Hematopoietic multipotent progenitor cell treated with erythropoietin and hydrocortisone succinate and interleukin-3 and kit ligand, for 15 days (in vitro differentiated cells): Measurements from ENCODE around the gene MRNIP.

Experiments used
- DNase-seq: peaks from one replicate; pipeline ENCODE4 v3.0.0-alpha.2; 2015; ENCODE audit warnings: low spot score

MRNIP gene

GRCh38 chr5:179858586-179859427 is at the start of gene MRNIP:
Gene MRNIP (minus strand): TSS chr5:179858817. CDS start chr5:179858796, 21 bp downstream.
- DNase-seq = peak; percentile 75

- DNase-seq = peak; percentile 79
Observed at GRCh38 chr5:179907556-179908324, 49.1 kb upstream of the MRNIP start, which contains the start of gene TBC1D9B. Gene TBC1D9B (minus strand): TSS chr5:179907897. CDS start chr5:179907821, 76 bp downstream.

GRCh38 chr5:179906795-179907555 is 48.4 kb upstream of the MRNIP start:
- no peak for DNase-seq

GRCh38 chr5:179906294-179906794 is 47.7 kb upstream of the MRNIP start:
- no peak for DNase-seq

- no peak for DNase-seq
Observed at GRCh38 chr5:179905161-179905560, 46.5 kb upstream of the MRNIP start.

- DNase-seq = no peak
Observed at GRCh38 chr5:179904463-179905160, 46.0 kb upstream of the MRNIP start.

GRCh38 chr5:179902763-179903158 is 44.1 kb upstream of the MRNIP start:
- no peak for DNase-seq

GRCh38 chr5:179901915-179902762 is 43.5 kb upstream of the MRNIP start:
- no peak for DNase-seq

GRCh38 chr5:179901462-179901861 is 42.8 kb upstream of the MRNIP start:
- no peak for DNase-seq

- no peak for DNase-seq
Observed at GRCh38 chr5:179900711-179901110, 42.1 kb upstream of the MRNIP start.

GRCh38 chr5:179900206-179900605 is 41.6 kb upstream of the MRNIP start:
- DNase-seq = no peak

GRCh38 chr5:179895861-179896260 is 37.2 kb upstream of the MRNIP start:
- no peak for DNase-seq

- DNase-seq = no peak
Observed at GRCh38 chr5:179893958-179894895, 35.6 kb upstream of the MRNIP start.

- DNase-seq = no peak
Observed at GRCh38 chr5:179893076-179893957, 34.7 kb upstream of the MRNIP start.

- DNase-seq = no peak
Observed at GRCh38 chr5:179892255-179892654, 33.6 kb upstream of the MRNIP start.

GRCh38 chr5:179890751-179891682 is 32.4 kb upstream of the MRNIP start:
- no peak for DNase-seq

- no peak for DNase-seq
Observed at GRCh38 chr5:179889885-179890284, 31.3 kb upstream of the MRNIP start.
